Measurements from ENCODE around the gene SMURF1.

DNA sequence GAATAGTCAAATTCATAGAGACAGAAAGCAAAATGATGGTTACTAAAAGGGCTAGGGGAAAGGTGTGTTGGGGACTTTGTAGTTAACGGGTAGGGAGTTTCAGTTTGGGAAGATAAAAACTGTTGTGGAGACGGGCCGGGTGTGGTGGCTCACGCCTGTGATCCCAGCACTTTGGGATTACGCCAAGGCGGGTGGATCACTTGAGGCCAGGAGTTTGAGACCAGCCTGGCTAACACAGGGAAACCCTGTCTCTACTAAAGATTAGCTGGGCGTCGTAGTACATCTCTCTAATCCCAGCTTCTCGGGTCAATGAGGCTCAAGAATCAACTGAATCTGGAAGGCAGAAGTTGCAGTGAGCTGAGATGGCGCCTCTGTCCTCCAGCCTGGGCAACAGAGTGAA is 33.3 kb upstream of the SMURF1 start:
- TF ChIP-seq GATA2 (IDR thresholded peaks at IDR 0.05; ENCODE audit: low read depth, low read length) (no peak), GATA3 (IDR thresholded peaks at IDR 0.05; ENCODE audit: low read depth, low read length) (no peak)
